H9 (cell line): ENCODE measurements around the gene PEX14. TPM values are rescaled to one million over a fixed set of nuclear protein-coding genes. Genes with fewer than 3 reads are reported as not detected.
A peak's percentile ranks its signal among the peaks of the same experiment; 100 is the strongest.

Experiments
- DNase-seq: peaks from one replicate; pipeline ENCODE4 v3.0.0-alpha.2; 2017
- H2AFZ ChIP-seq: one replicate; pipeline ENCODE4 v1.6.1; 2013; ENCODE audit warnings: mild to moderate bottlenecking, low read length, control low read depth, moderate library complexity
- H2AK5ac ChIP-seq: 2 replicates; pipeline ENCODE4 v1.6.1; 2013; ENCODE audit warnings: low read length, control low read depth, mixed read lengths; ENCODE audit not compliant: insufficient read length
- H2BK120ac ChIP-seq: one replicate; pipeline ENCODE4 v1.6.1; 2013; ENCODE audit warnings: low read depth, mild to moderate bottlenecking, low read length, control low read depth, inconsistent platforms; ENCODE audit not compliant: poor library complexity, severe bottlenecking
- H2BK12ac ChIP-seq: 2 replicates; pipeline ENCODE4 v1.6.1; 2013; ENCODE audit warnings: low read length, control low read depth, mixed read lengths, low read depth; ENCODE audit not compliant: insufficient read length
- H2BK15ac ChIP-seq: 2 replicates; pipeline ENCODE4 v1.6.1; 2013; ENCODE audit warnings: low read depth, low read length, control low read depth
- H2BK20ac ChIP-seq: one replicate; pipeline ENCODE4 v1.6.1; 2013; ENCODE audit warnings: low read depth, mild to moderate bottlenecking, low read length, control low read depth, inconsistent platforms; ENCODE audit not compliant: poor library complexity, severe bottlenecking
- H2BK5ac ChIP-seq: 2 replicates; pipeline ENCODE4 v1.6.1; 2013; ENCODE audit warnings: low read length, control low read depth, mixed read lengths; ENCODE audit not compliant: insufficient read length
- H3K14ac ChIP-seq: 2 replicates; pipeline ENCODE4 v1.6.1; 2013; ENCODE audit warnings: low read length, control low read depth; ENCODE audit not compliant: insufficient read depth
- H3K18ac ChIP-seq: 2 replicates; pipeline ENCODE4 v1.6.1; 2013; ENCODE audit warnings: low read depth, mild to moderate bottlenecking, mixed read lengths, low read length, control low read depth; ENCODE audit not compliant: insufficient read length
- H3K23ac ChIP-seq: 2 replicates; pipeline ENCODE4 v1.6.1; 2013; ENCODE audit warnings: low read length, control low read depth, mixed read lengths, low read depth; ENCODE audit not compliant: insufficient read length
- H3K23me2 ChIP-seq: 2 replicates; pipeline ENCODE4 v1.6.1; 2013; ENCODE audit warnings: low read depth, mild to moderate bottlenecking, mixed read lengths, low read length, control low read depth; ENCODE audit not compliant: insufficient read length, poor library complexity, severe bottlenecking
- H3K27ac ChIP-seq: 2 replicates; pipeline ENCODE4 v1.5.1; 2013; ENCODE audit warnings: low read length, control low read depth, mixed read lengths, low read depth; ENCODE audit not compliant: insufficient read length
- H3K27me3 ChIP-seq: 2 replicates; pipeline ENCODE4 v1.6.1; 2013; ENCODE audit warnings: low read length, control low read depth, inconsistent platforms; ENCODE audit not compliant: insufficient read depth
- H3K4ac ChIP-seq: 2 replicates; pipeline ENCODE4 v1.6.1; 2013; ENCODE audit warnings: low read depth, mild to moderate bottlenecking, control low read depth, inconsistent platforms, low read length, moderate library complexity
- H3K4me1 ChIP-seq: 2 replicates; pipeline ENCODE4 v1.6.1; 2013; ENCODE audit warnings: low read length, control low read depth, inconsistent platforms; ENCODE audit not compliant: insufficient read depth
- H3K4me2 ChIP-seq: 2 replicates; pipeline ENCODE4 v1.6.1; 2013; ENCODE audit warnings: low read length, control low read depth, mixed read lengths; ENCODE audit not compliant: insufficient read length, insufficient read depth
- H3K56ac ChIP-seq: 2 replicates; pipeline ENCODE4 v1.6.1; 2013; ENCODE audit warnings: low read depth, mild to moderate bottlenecking, mixed read lengths, low read length, control low read depth; ENCODE audit not compliant: insufficient read length
- H3K79me1 ChIP-seq: 2 replicates; pipeline ENCODE4 v1.6.1; 2013; ENCODE audit warnings: low read depth, mild to moderate bottlenecking, moderate library complexity, low read length, control low read depth, inconsistent platforms; ENCODE audit not compliant: insufficient read depth, poor library complexity, severe bottlenecking
- H3K79me2 ChIP-seq: 2 replicates; pipeline ENCODE4 v1.6.1; 2013; ENCODE audit warnings: low read length, control low read depth, inconsistent platforms; ENCODE audit not compliant: insufficient read depth
- H3K9ac ChIP-seq: 2 replicates; pipeline ENCODE4 v1.6.1; 2013; ENCODE audit warnings: low read length, control low read depth, mixed read lengths; ENCODE audit not compliant: insufficient read length; ENCODE audit errors: extremely low read depth
- H3K9me3 ChIP-seq: one replicate; pipeline ENCODE4 v1.6.1; 2013; ENCODE audit warnings: low read depth, low read length, inconsistent platforms; ENCODE audit not compliant: control insufficient read depth
- H3T11ph ChIP-seq: one replicate; pipeline ENCODE4 v1.6.1; 2013; ENCODE audit warnings: mild to moderate bottlenecking, low read length, control low read depth, inconsistent platforms
- H4K20me1 ChIP-seq: one replicate; pipeline ENCODE4 v1.6.1; 2013; ENCODE audit not compliant: control insufficient read depth, insufficient read length, insufficient read depth
- H4K5ac ChIP-seq: 2 replicates; pipeline ENCODE4 v1.6.1; 2013; ENCODE audit warnings: low read depth, mild to moderate bottlenecking, mixed read lengths, low read length, control low read depth; ENCODE audit not compliant: insufficient read length
- H4K8ac ChIP-seq: replicated peaks from 2 replicates; pipeline ENCODE4 v1.6.1; 2013; ENCODE audit warnings: low read length, control low read depth, mixed read lengths, low read depth; ENCODE audit not compliant: insufficient read length
- H4K91ac ChIP-seq: 2 replicates; pipeline ENCODE4 v1.6.1; 2013; ENCODE audit warnings: low read depth, mild to moderate bottlenecking, moderate library complexity, mixed read lengths, low read length, control low read depth; ENCODE audit not compliant: insufficient read length
- H3K27ac Mint-ChIP-seq, 3 experiments: 2 replicates in 2 of 3; 3 replicates in 1 of 3; pipeline ENCODE4 v1.8.0; 2020 to 2021; ENCODE audit warnings: mixed read lengths in 3 of 3, mild to moderate bottlenecking in 1 of 3, moderate library complexity in 1 of 3
- H3K27me3 Mint-ChIP-seq: 2 replicates; pipeline ENCODE4 v1.8.0; 2021; ENCODE audit warnings: low read depth, mild to moderate bottlenecking, moderate library complexity, mixed read lengths
- H3K36me3 Mint-ChIP-seq, 3 experiments: 2 replicates in 2 of 3; 3 replicates in 1 of 3; pipeline ENCODE4 v1.8.0; 2020 to 2021; ENCODE audit warnings: low read depth in 3 of 3, mixed read lengths in 3 of 3; ENCODE audit not compliant: insufficient read depth in 1 of 3
- H3K4me1 Mint-ChIP-seq, 2 experiments: 2 replicates each; pipeline ENCODE4 v1.8.0; 2020; ENCODE audit warnings: mixed read lengths in 2 of 2
- H3K4me3 Mint-ChIP-seq, 2 experiments: 2 replicates in 1 of 2; 3 replicates in 1 of 2; pipeline ENCODE4 v1.8.0; 2020 to 2021; ENCODE audit warnings: mild to moderate bottlenecking in 2 of 2, mixed read lengths in 2 of 2, moderate library complexity in 1 of 2
- H3K9me3 Mint-ChIP-seq, 2 experiments: 2 replicates in 1 of 2; 3 replicates in 1 of 2; pipeline ENCODE4 v1.8.0; 2020; ENCODE audit warnings: mild to moderate bottlenecking in 2 of 2, mixed read lengths in 2 of 2, moderate library complexity in 1 of 2
- CTCF ChIP-seq: fragments of 200-600 bp; sonication (generic); conservative IDR thresholded peaks from 3 replicates; pipeline ENCODE4 v1.8.0; 2021; ENCODE audit warnings: antibody characterized with exemption, mild to moderate bottlenecking
- WGBS: extraction: QIAGEN DNeasy Blood & Tissue Kit; methylation state at CpG from one replicate; pipeline ENCODE4 v1.1.7; 2013; ENCODE audit warnings: missing lambda C conversion rate, low lambda C conversion rate, mixed read lengths; ENCODE audit not compliant: insufficient read length; ENCODE audit errors: extremely low coverage; 5-methylcytosine and 5-hydroxymethylcytosine counted together
- total RNA-seq: library from RNA; stranded (reverse); gene quantifications from 2 replicates; pipeline ENCODE4 v1.2.1, GENCODE V29; 2021

PEX14 gene
- total RNA-seq, 1 experiment from 2014 or later, result 23.9 TPM

DNA sequence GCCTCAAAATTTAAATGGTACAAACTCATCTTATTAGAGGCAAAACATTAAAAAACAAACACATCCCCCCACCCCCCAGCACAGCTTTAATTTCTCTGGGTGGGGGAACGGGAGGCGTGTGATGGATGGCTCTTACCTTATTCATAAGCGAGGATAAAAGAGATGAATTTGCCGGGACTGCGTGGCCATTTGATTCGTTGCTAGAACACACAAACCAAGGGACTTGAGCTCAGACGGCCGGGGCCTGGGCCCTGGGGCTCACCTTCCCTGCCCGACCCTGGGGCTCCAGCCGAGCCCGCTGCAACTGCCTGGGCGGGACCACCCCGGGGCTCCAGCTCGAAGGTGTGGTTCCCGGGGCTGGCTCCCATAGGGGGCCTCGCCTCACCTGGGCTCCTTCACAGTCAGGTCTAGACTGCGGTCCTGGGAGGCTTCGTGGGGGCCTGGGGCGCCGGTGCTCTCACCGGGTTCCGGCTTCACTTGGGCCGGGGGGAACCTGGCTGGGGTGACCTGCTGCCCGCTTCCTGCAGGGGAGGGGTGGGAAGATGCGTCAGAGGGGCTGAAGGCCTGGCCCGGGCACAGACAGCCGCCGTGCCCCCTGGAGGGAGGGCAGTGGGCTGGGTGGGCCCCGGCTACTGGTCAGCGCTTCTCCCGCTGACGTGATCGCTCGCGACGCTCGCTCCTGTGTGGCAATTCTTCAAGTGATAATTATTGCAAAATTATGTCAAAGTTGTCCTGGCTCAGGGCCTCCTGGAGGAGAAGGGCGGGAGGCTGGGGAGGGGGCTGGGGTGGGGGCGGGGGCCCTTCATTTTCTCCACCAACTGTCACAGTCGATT, 176.0 kb downstream of the PEX14 start:
- WGBS, result no CpG with 5 or more reads among the region's 40 CpGs
- Histone ChIP-seq H3K4ac (no peak overlapping the region), H2BK120ac (no peak overlapping the region), H3K27me3 (no peaks in the 10 kb centered on the region; the same call in 1 of the 2 replicates), H3K9me3 (no peaks in the 10 kb centered on the region), H3K56ac (no peak overlapping the region), H4K20me1 (no peaks in the 10 kb centered on the region), H3K4me2 (peak overlapping the region; percentile 44), H2BK5ac (no peak overlapping the region), H2AK5ac (no peak overlapping the region), H3K18ac (no peak overlapping the region), H3K79me2 (no peaks in the 10 kb centered on the region), H2AFZ (no peak overlapping the region), H3K79me1 (no peaks in the 10 kb centered on the region), H3K4me1 (no peaks in the 10 kb centered on the region), H3K23me2 (peaks cover 4% of the 10 kb centered on the region), H3K9ac (no peak overlapping the region), H4K5ac (no peak overlapping the region), H2BK15ac (no peak overlapping the region), H4K8ac (no peak overlapping the region), H3K14ac (no peak overlapping the region; the same call in 1 of the 2 replicates), H2BK20ac (no peak overlapping the region), H2BK12ac (no peak overlapping the region), H4K91ac (no peak overlapping the region), H3T11ph (no peak overlapping the region), H3K23ac (no peak overlapping the region), H3K27ac (no peak overlapping the region)
- DNase-seq, result no peak
- Mint-ChIP-seq H3K27me3 (no peaks in the 10 kb centered on the region), H3K4me1 (peaks cover 5 to 20% of the 10 kb centered on the region in 2 experiments), H3K4me3 (peak overlapping the region in 1 of 2 experiments; percentile 68; a peak in 3 of 5 replicates), H3K27ac (no peak overlapping the region), H3K36me3 (peaks cover 0 to 4% (median 0%) of the 10 kb centered on the region in 3 experiments; a peak in 1 of 7 replicates), H3K9me3 (no peaks in the 10 kb centered on the region)
- TF ChIP-seq CTCF, result no peak
